HEK293 (cell line): Measurements from ENCODE around the gene FGFRL1.

Experiments used
- ATF2 ChIP-seq: fragments of 450-650 bp; formaldehyde crosslinking; IDR thresholded peaks from 2 replicates; pipeline ENCODE4 v1.5.1; 2016; ENCODE audit warnings: missing biosample characterization, missing genetic modification characterization, low read depth
- ZNF175 ChIP-seq: fragments of 450-650 bp; formaldehyde crosslinking; IDR thresholded peaks from 2 replicates; pipeline ENCODE4 v1.5.1; 2016; ENCODE audit warnings: missing biosample characterization, missing genetic modification characterization
- TF ChIP-seq, protein P1 (sequence below): fragments of 450-650 bp; formaldehyde crosslinking; IDR thresholded peaks from 2 replicates; pipeline ENCODE4 v1.5.1; 2017; ENCODE audit warnings: missing biosample characterization, missing genetic modification characterization
- TF ChIP-seq, protein P2 (sequence below): fragments of 450-650 bp; formaldehyde crosslinking; IDR thresholded peaks from 2 replicates; pipeline ENCODE4 v1.5.1; 2016; ENCODE audit warnings: missing biosample characterization, missing genetic modification characterization
- TF ChIP-seq, protein P3 (sequence below): fragments of 450-650 bp; formaldehyde crosslinking; IDR thresholded peaks from 2 replicates; pipeline ENCODE4 v1.5.1; 2016; ENCODE audit warnings: missing biosample characterization, missing genetic modification characterization

FGFRL1 gene

GRCh38 chr4:1075809-1076699 is 64.6 kb downstream of the FGFRL1 start (continued):
- TF ChIP-seq, protein P1, sequence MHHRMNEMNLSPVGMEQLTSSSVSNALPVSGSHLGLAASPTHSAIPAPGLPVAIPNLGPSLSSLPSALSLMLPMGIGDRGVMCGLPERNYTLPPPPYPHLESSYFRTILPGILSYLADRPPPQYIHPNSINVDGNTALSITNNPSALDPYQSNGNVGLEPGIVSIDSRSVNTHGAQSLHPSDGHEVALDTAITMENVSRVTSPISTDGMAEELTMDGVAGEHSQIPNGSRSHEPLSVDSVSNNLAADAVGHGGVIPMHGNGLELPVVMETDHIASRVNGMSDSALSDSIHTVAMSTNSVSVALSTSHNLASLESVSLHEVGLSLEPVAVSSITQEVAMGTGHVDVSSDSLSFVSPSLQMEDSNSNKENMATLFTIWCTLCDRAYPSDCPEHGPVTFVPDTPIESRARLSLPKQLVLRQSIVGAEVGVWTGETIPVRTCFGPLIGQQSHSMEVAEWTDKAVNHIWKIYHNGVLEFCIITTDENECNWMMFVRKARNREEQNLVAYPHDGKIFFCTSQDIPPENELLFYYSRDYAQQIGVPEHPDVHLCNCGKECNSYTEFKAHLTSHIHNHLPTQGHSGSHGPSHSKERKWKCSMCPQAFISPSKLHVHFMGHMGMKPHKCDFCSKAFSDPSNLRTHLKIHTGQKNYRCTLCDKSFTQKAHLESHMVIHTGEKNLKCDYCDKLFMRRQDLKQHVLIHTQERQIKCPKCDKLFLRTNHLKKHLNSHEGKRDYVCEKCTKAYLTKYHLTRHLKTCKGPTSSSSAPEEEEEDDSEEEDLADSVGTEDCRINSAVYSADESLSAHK (tag by site-specific recombination): no peak
- TF ChIP-seq, protein P2, sequence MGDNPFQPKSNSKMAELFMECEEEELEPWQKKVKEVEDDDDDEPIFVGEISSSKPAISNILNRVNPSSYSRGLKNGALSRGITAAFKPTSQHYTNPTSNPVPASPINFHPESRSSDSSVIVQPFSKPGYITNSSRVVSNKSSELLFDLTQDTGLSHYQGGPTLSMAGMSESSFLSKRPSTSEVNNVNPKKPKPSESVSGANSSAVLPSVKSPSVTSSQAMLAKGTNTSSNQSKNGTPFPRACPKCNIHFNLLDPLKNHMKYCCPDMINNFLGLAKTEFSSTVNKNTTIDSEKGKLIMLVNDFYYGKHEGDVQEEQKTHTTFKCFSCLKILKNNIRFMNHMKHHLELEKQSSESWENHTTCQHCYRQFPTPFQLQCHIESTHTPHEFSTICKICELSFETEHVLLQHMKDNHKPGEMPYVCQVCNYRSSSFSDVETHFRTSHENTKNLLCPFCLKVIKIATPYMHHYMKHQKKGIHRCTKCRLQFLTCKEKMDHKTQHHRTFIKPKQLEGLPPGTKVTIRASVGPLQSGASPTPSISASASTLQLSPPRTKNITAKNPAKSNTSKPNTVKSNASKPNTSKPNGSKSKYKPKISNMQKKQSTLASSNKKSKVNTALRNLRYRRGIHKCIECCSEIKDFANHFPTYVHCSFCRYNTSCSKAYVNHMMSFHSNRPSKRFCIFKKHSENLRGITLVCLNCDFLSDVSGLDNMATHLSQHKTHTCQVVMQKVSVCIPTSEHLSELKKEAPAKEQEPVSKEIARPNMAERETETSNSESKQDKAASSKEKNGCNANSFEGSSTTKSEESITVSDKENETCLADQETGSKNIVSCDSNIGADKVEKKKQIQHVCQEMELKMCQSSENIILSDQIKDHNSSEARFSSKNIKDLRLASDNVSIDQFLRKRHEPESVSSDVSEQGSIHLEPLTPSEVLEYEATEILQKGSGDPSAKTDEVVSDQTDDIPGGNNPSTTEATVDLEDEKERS (tag by site-specific recombination): no peak
- no peak for TF ChIP-seq ATF2 (tag by site-specific recombination)
- TF ChIP-seq, protein P3, sequence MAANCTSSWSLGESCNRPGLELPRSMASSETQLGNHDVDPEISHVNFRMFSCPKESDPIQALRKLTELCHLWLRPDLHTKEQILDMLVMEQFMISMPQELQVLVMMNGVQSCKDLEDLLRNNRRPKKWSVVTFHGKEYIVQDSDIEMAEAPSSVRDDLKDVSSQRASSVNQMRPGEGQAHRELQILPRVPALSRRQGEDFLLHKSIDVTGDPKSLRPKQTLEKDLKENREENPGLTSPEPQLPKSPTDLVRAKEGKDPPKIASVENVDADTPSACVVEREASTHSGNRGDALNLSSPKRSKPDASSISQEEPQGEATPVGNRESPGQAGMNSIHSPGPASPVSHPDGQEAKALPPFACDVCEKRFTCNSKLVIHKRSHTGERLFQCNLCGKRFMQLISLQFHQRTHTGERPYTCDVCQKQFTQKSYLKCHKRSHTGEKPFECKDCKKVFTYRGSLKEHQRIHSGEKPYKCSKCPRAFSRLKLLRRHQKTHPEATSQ (tag by site-specific recombination): no peak
- no peak for TF ChIP-seq ZNF175
- TF ChIP-seq, all 188 proteins: peak for 2
